GM21390 (cell line): Measurements from ENCODE around the gene AVPR2.

Experiments
- ATAC-seq: cut with Tn5 transposase; IDR thresholded peaks from one replicate; pipeline ENCODE4 v1.9.1; 2021; ENCODE audit not compliant: unreplicated experiment

Gene AVPR2

GRCh38 chrX:153948847-153949805 is 44.7 kb downstream of the AVPR2 start:
- ATAC-seq = no peak

DNA sequence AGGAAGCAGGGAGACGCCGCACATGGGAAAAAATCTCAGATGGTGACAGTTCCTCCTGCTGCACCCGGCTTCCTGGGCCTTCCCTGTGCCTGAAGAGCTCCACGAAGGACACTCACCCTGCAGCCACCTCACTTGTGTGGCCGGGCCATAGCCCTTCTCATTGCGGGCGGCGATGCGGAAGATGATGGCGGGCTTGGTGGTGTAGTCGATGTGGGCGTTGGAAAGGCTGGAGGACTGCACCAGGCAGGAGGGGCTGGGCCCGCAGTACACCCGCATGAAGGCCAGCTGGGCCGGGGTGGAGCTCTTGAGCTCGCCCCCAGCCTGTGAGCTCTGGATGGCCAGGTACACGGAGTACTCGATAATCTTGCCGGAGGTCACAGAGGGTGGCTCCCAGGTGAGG is 45.7 kb downstream of the AVPR2 start:
- no peak for ATAC-seq

DNA sequence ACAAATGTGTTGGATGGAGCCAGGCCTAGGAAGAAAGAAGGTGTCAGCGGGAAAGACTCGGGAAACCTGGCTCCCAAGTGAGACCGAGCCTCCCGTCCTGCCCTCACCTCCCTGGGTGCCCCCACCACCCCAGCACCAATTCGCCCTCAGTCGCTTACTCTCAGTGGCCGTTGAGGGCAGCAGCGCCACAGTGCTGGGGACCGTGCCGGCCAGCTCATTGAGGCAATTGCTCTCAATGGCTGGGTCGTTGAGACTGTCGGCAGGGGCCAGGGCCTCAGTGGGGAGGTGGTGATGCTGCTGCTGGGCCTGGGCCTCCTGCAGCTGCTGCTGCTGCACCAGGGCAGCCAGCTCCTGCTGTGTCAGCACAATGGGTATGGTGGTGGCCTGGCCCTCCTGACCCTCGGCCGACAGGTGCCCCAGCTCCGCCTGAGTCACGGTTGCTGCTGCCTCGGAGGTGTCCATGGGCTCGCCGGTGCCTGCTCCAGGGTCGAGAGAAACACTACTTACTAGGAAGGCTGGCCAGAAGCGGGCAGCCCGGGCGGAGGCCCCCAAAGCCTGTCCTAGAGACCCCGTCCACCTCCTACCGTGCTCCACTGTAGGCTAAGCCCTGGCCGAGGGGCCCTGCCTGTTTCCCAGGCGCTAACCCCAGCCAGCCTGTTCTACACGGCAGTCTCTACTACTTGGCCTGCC is 47.4 kb downstream of the AVPR2 start:
- no peak for ATAC-seq

DNA sequence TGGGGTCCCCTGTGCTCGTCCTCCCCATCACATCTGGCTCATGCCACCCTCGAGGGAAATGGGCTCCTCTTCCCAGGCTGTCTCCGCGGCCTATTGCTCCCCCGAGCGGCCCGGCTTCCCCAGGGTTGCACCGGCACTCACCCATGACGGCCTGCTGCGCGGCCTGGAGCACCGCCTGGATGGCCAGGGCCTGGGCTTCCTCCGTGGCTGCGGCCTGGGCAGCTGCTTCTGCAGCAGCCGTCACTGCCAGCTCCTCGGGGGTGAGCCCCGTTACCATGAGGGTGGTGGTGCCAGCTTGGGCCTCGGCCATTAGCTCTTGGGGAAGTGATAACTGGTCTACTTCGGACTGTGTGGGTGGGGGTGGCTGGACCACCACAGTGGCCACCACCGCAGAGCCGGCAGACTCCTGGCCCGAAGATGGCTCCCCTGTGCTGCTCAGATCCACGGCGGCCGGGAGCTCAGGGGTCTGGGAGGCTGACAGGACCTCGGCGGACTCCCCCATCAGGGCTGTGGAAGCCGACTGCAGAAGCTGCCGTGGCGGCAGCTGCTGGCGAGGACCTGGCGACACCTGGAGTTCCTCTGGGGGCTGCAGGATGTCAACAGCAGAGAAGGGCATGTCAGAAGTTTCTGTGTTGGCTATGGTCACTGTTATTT is 48.0 kb downstream of the AVPR2 start:
- ATAC-seq = no peak

- ATAC-seq = no peak
Observed at GRCh38 chrX:153953342-153953830, 48.9 kb downstream of the AVPR2 start.

- no peak for ATAC-seq
Observed at GRCh38 chrX:153953892-153954557, 49.6 kb downstream of the AVPR2 start.

DNA sequence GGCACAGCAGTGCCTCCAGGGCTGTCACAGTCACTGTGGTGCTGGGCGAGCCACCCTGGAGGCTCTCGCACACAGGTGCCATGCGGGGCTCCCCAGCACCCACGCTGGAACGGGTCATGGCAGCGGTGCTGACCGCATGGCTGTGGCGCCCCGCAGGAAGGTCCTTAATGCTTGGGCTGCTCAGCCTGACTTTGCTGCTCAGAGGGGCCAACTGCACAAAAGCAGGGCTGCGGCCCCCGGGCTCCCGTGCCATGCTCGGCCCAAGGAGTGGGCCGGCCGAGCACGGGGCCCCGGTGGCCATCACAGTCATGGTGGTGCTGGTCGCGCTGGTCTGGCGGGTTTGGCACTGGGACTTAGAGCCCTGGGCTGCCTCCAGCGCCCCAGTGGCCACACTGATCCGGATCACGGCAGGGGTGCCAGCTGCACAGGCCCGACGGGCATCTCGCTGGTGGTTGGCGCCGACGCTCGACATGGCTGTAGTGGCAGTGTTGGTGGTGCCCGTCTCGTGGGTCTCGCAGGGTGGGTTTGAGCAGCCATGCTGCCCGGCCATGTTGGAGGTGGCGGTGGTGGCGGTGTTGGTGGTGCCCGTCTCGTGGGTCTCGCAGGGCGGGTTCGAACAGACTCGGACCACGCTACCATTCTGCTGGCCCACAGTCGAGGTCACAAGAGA is 50.2 kb downstream of the AVPR2 start:
- ATAC-seq = no peak

DNA sequence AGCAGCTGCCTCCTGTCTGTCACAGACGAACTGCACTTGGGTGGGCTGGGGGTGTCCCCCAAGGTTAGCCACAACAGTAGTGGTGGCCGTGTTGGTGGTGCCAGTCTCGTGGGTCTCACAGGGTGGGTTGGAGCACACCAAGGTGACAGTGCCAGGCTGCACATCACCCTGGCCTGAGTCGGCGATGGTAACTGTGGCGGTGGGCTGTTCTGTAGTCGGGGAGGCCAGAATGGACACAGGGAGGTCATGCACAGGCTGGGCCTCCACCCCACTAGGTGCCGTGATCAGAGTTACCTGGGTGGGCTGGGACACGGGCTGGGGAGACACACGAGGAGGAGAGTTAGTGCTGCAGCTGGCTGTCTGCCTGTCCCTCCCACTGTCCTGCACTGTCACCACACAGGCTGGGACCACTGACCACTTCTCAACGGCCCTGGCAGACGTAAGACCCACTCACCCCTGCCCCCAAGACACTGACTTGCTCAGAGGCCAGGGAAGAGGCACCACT is 50.8 kb downstream of the AVPR2 start:
- ATAC-seq = no peak

DNA sequence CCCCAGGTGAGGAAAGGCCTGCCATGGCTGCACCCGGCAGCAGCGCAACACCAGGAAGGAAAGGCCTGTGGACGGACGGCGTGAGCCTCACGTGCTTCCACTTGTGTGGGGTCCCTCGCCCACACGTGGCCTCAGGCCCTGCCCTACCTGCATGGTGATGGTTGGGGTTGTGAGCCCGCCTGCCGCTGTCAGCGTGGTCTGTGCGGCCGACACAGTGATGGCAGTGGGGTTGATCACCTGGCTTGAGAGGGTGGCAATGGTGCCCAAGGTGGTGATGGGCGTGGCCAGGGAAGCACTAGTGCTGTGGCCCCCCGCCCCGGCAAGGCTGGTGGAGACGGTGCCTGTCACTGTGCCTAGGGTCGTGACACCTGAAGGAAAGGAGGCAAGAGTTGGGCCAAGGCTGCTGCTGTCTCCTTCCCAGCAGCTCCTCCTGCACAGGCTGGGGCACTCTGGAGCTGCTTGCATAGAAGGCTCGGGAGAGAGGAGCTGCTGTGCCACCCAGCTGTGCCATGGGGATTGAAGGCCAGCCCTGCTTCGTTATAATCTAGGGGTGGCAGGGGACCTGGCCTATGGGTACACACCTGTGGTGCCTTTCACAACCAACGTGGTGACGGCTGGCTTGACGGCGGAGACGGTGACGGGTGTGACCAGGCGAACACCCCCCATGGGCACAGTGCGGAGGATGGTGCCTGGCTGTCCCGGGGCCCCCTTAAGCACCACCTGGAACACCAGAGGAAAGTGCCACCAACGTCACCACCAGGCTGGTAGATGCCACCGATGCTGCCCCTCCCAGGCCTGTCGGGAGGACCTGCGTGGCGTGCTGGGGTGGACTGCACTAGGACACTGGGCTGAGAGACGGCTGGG is 51.8 kb downstream of the AVPR2 start:
- ATAC-seq = no peak
